ENCODE data around the gene ITIH5. TPM values are rescaled to one million over a fixed set of nuclear protein-coding genes. Genes with fewer than 3 reads are reported as not detected.
"Not testable (repeated sequence)": the region's sequence is repeated elsewhere in the genome, so short reads cannot be mapped to it uniquely, and the experiment has no call there.

The ITIH5 gene
- polyA plus RNA-seq, 1 donor from 2014 or later = 0.28 TPM

DNA sequence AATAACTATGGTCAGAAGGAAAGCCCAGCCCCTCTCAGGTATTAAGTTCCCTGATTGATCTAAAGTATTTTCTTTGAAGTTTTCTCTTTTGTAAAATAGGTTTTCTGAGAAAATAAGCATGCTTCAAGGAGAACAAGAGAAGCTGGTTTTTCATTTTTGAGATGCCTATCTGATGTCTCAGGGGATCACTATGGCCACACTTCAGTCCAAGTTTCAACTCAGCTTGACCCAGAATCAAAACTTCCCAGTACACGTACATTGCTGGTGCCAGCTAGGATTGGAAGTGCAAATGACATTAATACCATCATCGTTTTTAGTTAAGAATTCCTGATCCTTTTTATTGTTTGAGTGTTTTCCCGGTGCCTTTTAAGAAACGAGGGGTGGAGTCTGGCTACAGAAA lies 7.2 kb downstream of the ITIH5 start:
- H3K4me3 ChIP-seq (ENCODE audit: low read length) = no peak overlapping the region
- H2AFZ ChIP-seq (ENCODE audit: low read depth, low read length) = no peak overlapping the region
- no peaks in the 10 kb centered on the region for H3K9me3 ChIP-seq (ENCODE audit: low read length)
- no peaks in the 10 kb centered on the region for H3K9me2 ChIP-seq (ENCODE audit: insufficient read depth, low read length)
- no peak overlapping the region for H3K4me2 ChIP-seq (ENCODE audit: low read length)
- no peaks in the 10 kb centered on the region for H4K20me1 ChIP-seq (ENCODE audit: insufficient read depth)
- TF ChIP-seq RAD21 (conservative IDR thresholded peaks at IDR 0.05) (no peak), SMC3 (conservative IDR thresholded peaks at IDR 0.05; ENCODE audit: poor library complexity) (no peak), TAF1 (IDR thresholded peaks at IDR 0.05; ENCODE audit: low read depth) (no peak), POLR2AphosphoS5 (IDR thresholded peaks at IDR 0.05) (no peak), EP300 (conservative IDR thresholded peaks at IDR 0.05; ENCODE audit: poor library complexity, severe bottlenecking) (no peak), EZH2 (IDR thresholded peaks at IDR 0.05; ENCODE audit: borderline replicate concordance, insufficient read depth, low read length, poor library complexity, severe bottlenecking) (no peak)
- TF ChIP-seq, protein P1, sequence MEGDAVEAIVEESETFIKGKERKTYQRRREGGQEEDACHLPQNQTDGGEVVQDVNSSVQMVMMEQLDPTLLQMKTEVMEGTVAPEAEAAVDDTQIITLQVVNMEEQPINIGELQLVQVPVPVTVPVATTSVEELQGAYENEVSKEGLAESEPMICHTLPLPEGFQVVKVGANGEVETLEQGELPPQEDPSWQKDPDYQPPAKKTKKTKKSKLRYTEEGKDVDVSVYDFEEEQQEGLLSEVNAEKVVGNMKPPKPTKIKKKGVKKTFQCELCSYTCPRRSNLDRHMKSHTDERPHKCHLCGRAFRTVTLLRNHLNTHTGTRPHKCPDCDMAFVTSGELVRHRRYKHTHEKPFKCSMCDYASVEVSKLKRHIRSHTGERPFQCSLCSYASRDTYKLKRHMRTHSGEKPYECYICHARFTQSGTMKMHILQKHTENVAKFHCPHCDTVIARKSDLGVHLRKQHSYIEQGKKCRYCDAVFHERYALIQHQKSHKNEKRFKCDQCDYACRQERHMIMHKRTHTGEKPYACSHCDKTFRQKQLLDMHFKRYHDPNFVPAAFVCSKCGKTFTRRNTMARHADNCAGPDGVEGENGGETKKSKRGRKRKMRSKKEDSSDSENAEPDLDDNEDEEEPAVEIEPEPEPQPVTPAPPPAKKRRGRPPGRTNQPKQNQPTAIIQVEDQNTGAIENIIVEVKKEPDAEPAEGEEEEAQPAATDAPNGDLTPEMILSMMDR (IDR thresholded peaks at IDR 0.05; ENCODE audit: poor library complexity, severe bottlenecking) = no peak
- no peaks in the 10 kb centered on the region for H3K79me2 ChIP-seq (replicated peaks; ENCODE audit: insufficient read depth, low read length)
- no peak overlapping the region for H3K9ac ChIP-seq (ENCODE audit: low read length)
- H3K27me3 ChIP-seq (ENCODE audit: insufficient read depth, low read depth, low read length) = peaks cover 9% of the 10 kb centered on the region
- H3K27ac ChIP-seq (ENCODE audit: low read length) = no peak overlapping the region
- no peaks in the 10 kb centered on the region for H3F3A ChIP-seq (ENCODE audit: insufficient read depth, low read length, poor library complexity, severe bottlenecking)
- H3K36me3 ChIP-seq (ENCODE audit: insufficient read depth, low read length) = no peaks in the 10 kb centered on the region

DNA sequence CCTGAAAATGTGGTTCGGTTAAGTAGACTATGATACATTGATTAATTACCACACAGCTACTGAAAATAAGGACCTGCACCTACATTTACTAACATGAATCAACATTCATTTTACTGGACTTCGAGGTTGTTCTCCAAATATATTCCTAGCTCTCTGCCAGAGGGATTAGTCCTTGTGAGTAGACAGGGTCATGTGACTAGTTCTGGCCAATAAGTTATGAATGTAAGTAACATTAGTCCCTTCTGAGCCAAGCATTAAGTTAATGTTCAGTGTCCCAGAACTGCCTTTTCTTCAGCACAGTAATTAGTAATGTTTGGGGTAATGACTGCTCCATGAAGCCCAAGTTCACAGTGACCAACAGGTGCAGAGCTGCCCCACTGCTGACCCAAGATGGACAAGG lies 9.2 kb downstream of the ITIH5 start:
- H3K27ac ChIP-seq (ENCODE audit: low read length) = no peak overlapping the region
- no peaks in the 10 kb centered on the region for H3K27me3 ChIP-seq (ENCODE audit: insufficient read depth, low read depth, low read length)
- H3K4me3 ChIP-seq (ENCODE audit: low read length) = no peak overlapping the region
- no peak overlapping the region for H3K9ac ChIP-seq (ENCODE audit: low read length)
- H3K36me3 ChIP-seq (ENCODE audit: insufficient read depth, low read length) = no peaks in the 10 kb centered on the region
- H4K20me1 ChIP-seq (ENCODE audit: insufficient read depth) = no peaks in the 10 kb centered on the region
- TF ChIP-seq, protein P1 (IDR thresholded peaks at IDR 0.05; ENCODE audit: poor library complexity, severe bottlenecking) = no peak
- TF ChIP-seq EZH2 (IDR thresholded peaks at IDR 0.05; ENCODE audit: borderline replicate concordance, insufficient read depth, low read length, poor library complexity, severe bottlenecking) (no peak), TAF1 (IDR thresholded peaks at IDR 0.05; ENCODE audit: low read depth) (no peak), RAD21 (conservative IDR thresholded peaks at IDR 0.05) (no peak), MXI1 (conservative IDR thresholded peaks at IDR 0.05; ENCODE audit: poor library complexity, severe bottlenecking) (no peak), EP300 (conservative IDR thresholded peaks at IDR 0.05; ENCODE audit: poor library complexity, severe bottlenecking) (no peak), SMC3 (conservative IDR thresholded peaks at IDR 0.05; ENCODE audit: poor library complexity) (no peak), POLR2AphosphoS5 (IDR thresholded peaks at IDR 0.05) (no peak)
- TF ChIP-seq, protein P2, sequence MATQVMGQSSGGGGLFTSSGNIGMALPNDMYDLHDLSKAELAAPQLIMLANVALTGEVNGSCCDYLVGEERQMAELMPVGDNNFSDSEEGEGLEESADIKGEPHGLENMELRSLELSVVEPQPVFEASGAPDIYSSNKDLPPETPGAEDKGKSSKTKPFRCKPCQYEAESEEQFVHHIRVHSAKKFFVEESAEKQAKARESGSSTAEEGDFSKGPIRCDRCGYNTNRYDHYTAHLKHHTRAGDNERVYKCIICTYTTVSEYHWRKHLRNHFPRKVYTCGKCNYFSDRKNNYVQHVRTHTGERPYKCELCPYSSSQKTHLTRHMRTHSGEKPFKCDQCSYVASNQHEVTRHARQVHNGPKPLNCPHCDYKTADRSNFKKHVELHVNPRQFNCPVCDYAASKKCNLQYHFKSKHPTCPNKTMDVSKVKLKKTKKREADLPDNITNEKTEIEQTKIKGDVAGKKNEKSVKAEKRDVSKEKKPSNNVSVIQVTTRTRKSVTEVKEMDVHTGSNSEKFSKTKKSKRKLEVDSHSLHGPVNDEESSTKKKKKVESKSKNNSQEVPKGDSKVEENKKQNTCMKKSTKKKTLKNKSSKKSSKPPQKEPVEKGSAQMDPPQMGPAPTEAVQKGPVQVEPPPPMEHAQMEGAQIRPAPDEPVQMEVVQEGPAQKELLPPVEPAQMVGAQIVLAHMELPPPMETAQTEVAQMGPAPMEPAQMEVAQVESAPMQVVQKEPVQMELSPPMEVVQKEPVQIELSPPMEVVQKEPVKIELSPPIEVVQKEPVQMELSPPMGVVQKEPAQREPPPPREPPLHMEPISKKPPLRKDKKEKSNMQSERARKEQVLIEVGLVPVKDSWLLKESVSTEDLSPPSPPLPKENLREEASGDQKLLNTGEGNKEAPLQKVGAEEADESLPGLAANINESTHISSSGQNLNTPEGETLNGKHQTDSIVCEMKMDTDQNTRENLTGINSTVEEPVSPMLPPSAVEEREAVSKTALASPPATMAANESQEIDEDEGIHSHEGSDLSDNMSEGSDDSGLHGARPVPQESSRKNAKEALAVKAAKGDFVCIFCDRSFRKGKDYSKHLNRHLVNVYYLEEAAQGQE (IDR thresholded peaks at IDR 0.05; ENCODE audit: borderline replicate concordance) = no peak
- H3F3A ChIP-seq (ENCODE audit: insufficient read depth, low read length, poor library complexity, severe bottlenecking) = no peaks in the 10 kb centered on the region
- no peaks in the 10 kb centered on the region for H3K79me2 ChIP-seq (replicated peaks; ENCODE audit: insufficient read depth, low read length)
- H3K9me2 ChIP-seq (ENCODE audit: insufficient read depth, low read length) = no peaks in the 10 kb centered on the region
- H3K4me2 ChIP-seq (ENCODE audit: low read length) = no peak overlapping the region
- no peak overlapping the region for H2AFZ ChIP-seq (ENCODE audit: low read depth, low read length)
- H3K9me3 ChIP-seq (ENCODE audit: low read length) = no peaks in the 10 kb centered on the region

DNA sequence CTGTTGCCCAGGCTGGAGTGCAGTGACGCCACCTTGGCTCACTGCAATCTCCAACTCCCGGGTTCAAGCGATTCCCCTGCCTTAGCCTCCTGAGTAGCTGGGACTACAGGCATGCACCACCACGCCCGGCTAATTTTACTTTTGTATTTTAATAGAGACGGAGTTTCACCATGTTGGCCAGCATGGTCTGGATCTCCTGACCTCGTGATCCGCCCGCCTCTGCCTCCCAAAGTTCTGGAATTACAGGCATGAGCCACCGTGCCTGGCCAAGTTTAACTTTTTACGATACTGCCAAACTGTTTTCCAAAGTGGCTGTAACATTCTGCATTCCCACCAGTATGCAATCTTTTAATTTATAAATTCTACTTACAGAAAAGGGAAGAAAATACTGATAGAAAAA lies 9.7 kb downstream of the ITIH5 start:
- H3K27ac ChIP-seq (ENCODE audit: low read length); H2AFZ ChIP-seq (ENCODE audit: low read depth, low read length); H3K4me2 ChIP-seq (ENCODE audit: low read length); H4K20me1 ChIP-seq (ENCODE audit: insufficient read depth); H3K9me2 ChIP-seq (ENCODE audit: insufficient read depth, low read length); H3K79me2 ChIP-seq (replicated peaks; ENCODE audit: insufficient read depth, low read length); H3K27me3 ChIP-seq (ENCODE audit: insufficient read depth, low read depth, low read length); H3F3A ChIP-seq (ENCODE audit: insufficient read depth, low read length, poor library complexity, severe bottlenecking); H3K4me3 ChIP-seq (ENCODE audit: low read length); H3K36me3 ChIP-seq (ENCODE audit: insufficient read depth, low read length); H3K9me3 ChIP-seq (ENCODE audit: low read length); H3K9ac ChIP-seq (ENCODE audit: low read length): not testable (repeated sequence)
